Panc1 (cell line): ENCODE data around the gene SPATA16. TPM values are rescaled to one million over a fixed set of nuclear protein-coding genes. Genes with fewer than 3 reads are reported as not detected.

ENCODE experiments used
- ATAC-seq: fragments of 200-7000 bp; cut with Tn5 transposase; 2 replicates; pipeline ENCODE4 v1.9.1; 2020; ENCODE audit warnings: mild to moderate bottlenecking, moderate library complexity
- BruUV-seq: library from RNA; stranded (reverse); fragments of 400-500 nt; replicated peaks from 2 replicates; lab custom pipeline; 2021; lab: Mats Ljungman, UMichigan
- CTCF ChIA-PET: fragments of 300-600 bp; sonication (Branson Sonifier 250); formaldehyde crosslinking; loops from one replicate; lab custom pipeline; 2022; ENCODE audit warnings: antibody characterized with exemption; lab: Charles Lee
- POLR2A ChIA-PET: fragments of 300-600 bp; sonication (Branson Sonifier 250); formaldehyde crosslinking; loops from one replicate; lab custom pipeline; 2022; ENCODE audit warnings: antibody characterized with exemption; lab: Charles Lee
- DNase-seq: peaks from one replicate; pipeline ENCODE4 v3.0.0-alpha.2; 2010; ENCODE audit warnings: low read depth, low spot score
- H3K27ac ChIP-seq: 2 replicates; pipeline ENCODE4 v1.5.1; 2011; ENCODE audit warnings: mild to moderate bottlenecking, low read length, inconsistent platforms
- H3K27me3 ChIP-seq: fragments of 200-500 bp; sonication (Bioruptor generic); 2 replicates; pipeline ENCODE4 v1.6.0; 2014; ENCODE audit warnings: low read length, inconsistent platforms; ENCODE audit not compliant: control insufficient read depth, insufficient read depth
- H3K36me3 ChIP-seq: fragments of 200-500 bp; sonication (Bioruptor generic); 2 replicates; pipeline ENCODE4 v1.5.1; 2014; ENCODE audit warnings: inconsistent platforms, mild to moderate bottlenecking, low read length, moderate library complexity; ENCODE audit not compliant: control insufficient read depth, insufficient read depth
- H3K4me1 ChIP-seq: 2 replicates; pipeline ENCODE4 v1.5.1; 2011; ENCODE audit warnings: inconsistent platforms, mild to moderate bottlenecking, low read length, moderate library complexity; ENCODE audit not compliant: control insufficient read depth, insufficient read depth
- H3K4me3 ChIP-seq, 2 experiments: 2 replicates each; pipeline ENCODE4 v1.5.1; 2011 to 2012; ENCODE audit warnings: low read depth in 2 of 2, low read length in 2 of 2, mild to moderate bottlenecking in 2 of 2, inconsistent platforms in 1 of 2, moderate library complexity in 1 of 2
- H3K9me3 ChIP-seq: fragments of 200-500 bp; sonication (Bioruptor generic); 2 replicates; pipeline ENCODE4 v1.5.1; 2014; ENCODE audit warnings: low read depth, mild to moderate bottlenecking, inconsistent platforms, low read length, moderate library complexity; ENCODE audit not compliant: control insufficient read depth, insufficient read depth
- POLR2AphosphoS5 ChIP-seq: IDR thresholded peaks from 2 replicates; pipeline ENCODE4 v1.6.1; 2012; ENCODE audit warnings: mild to moderate bottlenecking, low read depth, low read length, moderate library complexity
- SIN3A ChIP-seq: IDR thresholded peaks from 2 replicates; pipeline ENCODE4 v1.6.1; 2012; ENCODE audit warnings: low read depth, mild to moderate bottlenecking, low read length, moderate library complexity, borderline replicate concordance; ENCODE audit not compliant: insufficient read depth
- TCF7L2 ChIP-seq: IDR thresholded peaks from 2 replicates; pipeline ENCODE4 v1.6.1; 2011; ENCODE audit warnings: mild to moderate bottlenecking, low read depth, low read length, inconsistent platforms
- in situ Hi-C: cut with HindIII; loops from 2 replicates; pipeline ENCODE4 v1.10.0; 2016; ENCODE audit warnings: low sequenced_read_pairs, low pct_unique_long_range_greater_than_20kb
- intact Hi-C: fragments of 100-400 bp; cut with micrococcal nuclease; formaldehyde crosslinking; loops from one replicate; pipeline ENCODE4 v1.10.0; 2022; ENCODE audit not compliant: unreplicated experiment
- total RNA-seq: library from RNA; stranded (reverse); gene quantifications from one replicate; pipeline ENCODE4 v1.2.1, GENCODE V29; 2021; ENCODE audit not compliant: unreplicated experiment
- TF ChIP-seq, protein P1 (sequence below): fragments of 450-650 bp; IDR thresholded peaks from 2 replicates; pipeline ENCODE4 v1.5.1; 2017; ENCODE audit warnings: mild to moderate bottlenecking
- TF ChIP-seq, protein P2 (sequence below), 2 experiments: IDR thresholded peaks; 2 replicates each; pipeline ENCODE4 v1.6.1; 2011 to 2012; ENCODE audit warnings: low read depth in 2 of 2, control low read depth in 1 of 2, low read length in 1 of 2, mild to moderate bottlenecking in 1 of 2, moderate library complexity in 1 of 2; ENCODE audit not compliant: insufficient read depth in 1 of 2

SPATA16 gene
- total RNA-seq, 1 experiment from 2014 or later: not detected

DNA sequence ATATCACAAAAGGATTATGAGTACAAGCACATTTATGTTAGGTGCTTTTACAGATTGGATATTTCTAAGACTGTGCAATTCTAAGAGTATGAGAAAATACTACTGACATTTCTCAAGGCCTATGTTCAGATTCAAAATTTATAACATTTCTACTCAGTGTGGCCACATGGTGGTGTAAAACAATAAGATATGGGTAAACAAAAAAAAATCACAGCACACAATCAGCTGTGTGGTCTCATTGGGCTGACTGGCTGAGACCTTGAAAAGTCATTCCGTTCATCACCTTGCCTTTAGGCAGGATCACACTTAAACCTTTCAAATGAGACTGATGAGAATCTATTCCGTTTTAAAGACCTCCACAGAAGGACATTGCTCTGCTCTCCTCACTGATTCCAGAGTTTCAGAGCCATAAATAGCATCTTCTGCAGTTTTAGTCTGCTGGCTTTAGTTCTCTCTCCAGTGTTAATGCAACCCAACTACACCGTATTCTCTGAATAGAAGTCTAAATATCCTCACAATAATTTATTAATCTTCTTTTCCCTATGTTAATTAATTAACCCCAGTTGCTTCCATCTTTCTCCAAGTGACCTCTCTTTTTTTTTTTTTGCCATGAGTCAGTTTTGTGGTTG lies 158.2 kb downstream of the SPATA16 start:
- in situ Hi-C loops: no loop called here
- ATAC-seq (no peak), DNase-seq (no peak)
- Histone ChIP-seq H3K9me3 (no peaks in the 10 kb centered on the region), H3K27ac (no peak overlapping the region), H3K27me3 (0 out of 2 replicates have a peak, but pooled peaks cover 2% of the 10 kb centered on the region), H3K4me3 (no peak overlapping the region), H3K4me1 (no peaks in the 10 kb centered on the region), H3K36me3 (no peaks in the 10 kb centered on the region)
- CTCF ChIA-PET: interaction anchor here (0.5 kb wide), 1 partner anchor 359 kb away, joined by 3 read pairs; no protein-coding TSS in a partner anchor
- intact Hi-C loops: loop anchor here (5.0 to 10.0 kb wide), 2 partner anchors 64 to 148 kb away; no protein-coding TSS in a partner anchor
- TF ChIP-seq, protein P1, sequence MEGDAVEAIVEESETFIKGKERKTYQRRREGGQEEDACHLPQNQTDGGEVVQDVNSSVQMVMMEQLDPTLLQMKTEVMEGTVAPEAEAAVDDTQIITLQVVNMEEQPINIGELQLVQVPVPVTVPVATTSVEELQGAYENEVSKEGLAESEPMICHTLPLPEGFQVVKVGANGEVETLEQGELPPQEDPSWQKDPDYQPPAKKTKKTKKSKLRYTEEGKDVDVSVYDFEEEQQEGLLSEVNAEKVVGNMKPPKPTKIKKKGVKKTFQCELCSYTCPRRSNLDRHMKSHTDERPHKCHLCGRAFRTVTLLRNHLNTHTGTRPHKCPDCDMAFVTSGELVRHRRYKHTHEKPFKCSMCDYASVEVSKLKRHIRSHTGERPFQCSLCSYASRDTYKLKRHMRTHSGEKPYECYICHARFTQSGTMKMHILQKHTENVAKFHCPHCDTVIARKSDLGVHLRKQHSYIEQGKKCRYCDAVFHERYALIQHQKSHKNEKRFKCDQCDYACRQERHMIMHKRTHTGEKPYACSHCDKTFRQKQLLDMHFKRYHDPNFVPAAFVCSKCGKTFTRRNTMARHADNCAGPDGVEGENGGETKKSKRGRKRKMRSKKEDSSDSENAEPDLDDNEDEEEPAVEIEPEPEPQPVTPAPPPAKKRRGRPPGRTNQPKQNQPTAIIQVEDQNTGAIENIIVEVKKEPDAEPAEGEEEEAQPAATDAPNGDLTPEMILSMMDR: peak; percentile 46
- no peak for TF ChIP-seq SIN3A
- TF ChIP-seq POLR2AphosphoS5: no peak
- POLR2A ChIA-PET: no interaction called here
- no TSS peak for BruUV-seq

DNA sequence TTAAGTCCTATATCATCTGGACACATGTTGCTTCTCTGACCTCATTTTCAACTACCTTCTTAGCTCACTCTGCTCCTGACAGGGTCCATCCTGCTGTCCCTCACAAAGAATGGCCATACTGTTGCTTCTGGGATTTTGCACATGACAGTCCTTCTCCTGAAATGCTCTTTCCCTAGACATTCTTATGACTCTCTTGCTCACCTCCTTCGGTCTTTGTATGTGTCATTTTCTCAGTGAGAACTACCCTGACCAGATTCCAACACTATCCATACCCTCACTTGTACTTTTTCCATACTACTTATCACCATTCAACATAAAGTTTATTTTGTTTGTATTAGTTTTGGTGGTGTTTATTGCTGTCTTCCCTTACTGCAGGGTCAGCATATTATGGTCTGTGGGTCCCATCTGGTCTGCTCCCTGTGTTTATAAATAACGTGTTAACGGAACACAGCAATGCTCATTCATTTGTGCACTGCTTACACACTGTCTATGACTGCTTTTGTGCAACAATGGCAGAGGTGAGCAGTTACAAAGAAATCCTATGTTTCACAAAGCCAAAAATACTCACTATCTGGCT lies 159.5 kb downstream of the SPATA16 start:
- ChIA-PET POLR2A (interaction anchor here (0.5 kb wide), 1 partner anchor 413 kb away, joined by 3 read pairs; no protein-coding TSS in a partner anchor), CTCF (no interaction called here)
- no peak for DNase-seq
- H3K27me3 ChIP-seq: 0 out of 2 replicates have a peak, but pooled peaks cover 2% of the 10 kb centered on the region
- BruUV-seq: no TSS peak
- intact Hi-C loops (loop anchor here (5.0 to 10.0 kb wide), 2 partner anchors 66 to 147 kb away; no protein-coding TSS in a partner anchor), in situ Hi-C loops (no loop called here)
- ATAC-seq: 0 out of 2 replicates have a peak, but pooled peaks have one; percentile 53
- TF ChIP-seq POLR2AphosphoS5 (no peak), SIN3A (no peak)
- TF ChIP-seq, protein P1: no peak
- H3K4me1 ChIP-seq: no peaks in the 10 kb centered on the region
- H3K9me3 ChIP-seq: no peaks in the 10 kb centered on the region
- no peak overlapping the region for H3K4me3 ChIP-seq
- H3K36me3 ChIP-seq: no peaks in the 10 kb centered on the region
- H3K27ac ChIP-seq: no peak overlapping the region

DNA sequence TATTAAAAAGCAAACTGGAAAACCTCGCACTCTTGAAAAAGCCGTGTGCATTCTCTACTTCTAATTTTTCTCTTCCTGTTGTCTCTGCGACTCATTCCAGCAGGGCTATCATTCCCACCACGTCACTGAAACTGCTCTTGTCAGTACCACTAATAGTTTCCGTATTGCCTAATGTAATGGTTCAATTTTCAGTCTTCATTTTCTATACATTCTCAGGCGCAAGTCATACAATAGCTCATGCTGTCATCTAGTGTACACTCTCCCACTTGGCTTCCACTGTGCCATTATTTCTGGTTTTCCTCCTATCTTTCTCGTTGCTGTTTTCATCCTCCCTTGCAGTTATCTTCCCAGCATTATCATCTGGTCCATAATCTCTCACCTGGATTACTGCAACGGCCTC lies 160.2 kb downstream of the SPATA16 start:
- no peak overlapping the region for H3K4me3 ChIP-seq
- intact Hi-C loops: loop anchor here (5.0 to 10.0 kb wide), 2 partner anchors 66 to 146 kb away; no protein-coding TSS in a partner anchor
- H3K27ac ChIP-seq: no peak overlapping the region
- CTCF ChIA-PET: no interaction called here
- peaks cover 2% of the 10 kb centered on the region; the same call in 1 of the 2 replicates for H3K27me3 ChIP-seq
- DNase-seq (no peak), ATAC-seq (no peak)
- no peaks in the 10 kb centered on the region for H3K9me3 ChIP-seq
- no peaks in the 10 kb centered on the region for H3K36me3 ChIP-seq
- H3K4me1 ChIP-seq: no peaks in the 10 kb centered on the region
- in situ Hi-C loops: no loop called here
- no TSS peak for BruUV-seq
- POLR2A ChIA-PET: no interaction called here
- TF ChIP-seq SIN3A (no peak), TCF7L2 (no peak)
- TF ChIP-seq, protein P1: peak; percentile 26
- TF ChIP-seq, protein P2, sequence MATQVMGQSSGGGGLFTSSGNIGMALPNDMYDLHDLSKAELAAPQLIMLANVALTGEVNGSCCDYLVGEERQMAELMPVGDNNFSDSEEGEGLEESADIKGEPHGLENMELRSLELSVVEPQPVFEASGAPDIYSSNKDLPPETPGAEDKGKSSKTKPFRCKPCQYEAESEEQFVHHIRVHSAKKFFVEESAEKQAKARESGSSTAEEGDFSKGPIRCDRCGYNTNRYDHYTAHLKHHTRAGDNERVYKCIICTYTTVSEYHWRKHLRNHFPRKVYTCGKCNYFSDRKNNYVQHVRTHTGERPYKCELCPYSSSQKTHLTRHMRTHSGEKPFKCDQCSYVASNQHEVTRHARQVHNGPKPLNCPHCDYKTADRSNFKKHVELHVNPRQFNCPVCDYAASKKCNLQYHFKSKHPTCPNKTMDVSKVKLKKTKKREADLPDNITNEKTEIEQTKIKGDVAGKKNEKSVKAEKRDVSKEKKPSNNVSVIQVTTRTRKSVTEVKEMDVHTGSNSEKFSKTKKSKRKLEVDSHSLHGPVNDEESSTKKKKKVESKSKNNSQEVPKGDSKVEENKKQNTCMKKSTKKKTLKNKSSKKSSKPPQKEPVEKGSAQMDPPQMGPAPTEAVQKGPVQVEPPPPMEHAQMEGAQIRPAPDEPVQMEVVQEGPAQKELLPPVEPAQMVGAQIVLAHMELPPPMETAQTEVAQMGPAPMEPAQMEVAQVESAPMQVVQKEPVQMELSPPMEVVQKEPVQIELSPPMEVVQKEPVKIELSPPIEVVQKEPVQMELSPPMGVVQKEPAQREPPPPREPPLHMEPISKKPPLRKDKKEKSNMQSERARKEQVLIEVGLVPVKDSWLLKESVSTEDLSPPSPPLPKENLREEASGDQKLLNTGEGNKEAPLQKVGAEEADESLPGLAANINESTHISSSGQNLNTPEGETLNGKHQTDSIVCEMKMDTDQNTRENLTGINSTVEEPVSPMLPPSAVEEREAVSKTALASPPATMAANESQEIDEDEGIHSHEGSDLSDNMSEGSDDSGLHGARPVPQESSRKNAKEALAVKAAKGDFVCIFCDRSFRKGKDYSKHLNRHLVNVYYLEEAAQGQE (IDR thresholded peaks at IDR 0.05; ENCODE audit: insufficient read depth in 1 of 2, low read depth in 2 of 2, low read length in 1 of 2): no peak
